ENCODE results near the gene DENND5A. TPM values are rescaled to one million over a fixed set of nuclear protein-coding genes. Genes with fewer than 3 reads are reported as not detected.

DENND5A gene
- polyA plus RNA-seq, 1 experiment: 289 TPM

- POLR2A ChIA-PET: no interaction called here
- H3K27me3 ChIP-seq (ENCODE audit: control insufficient read depth, insufficient read depth, low read length): no peaks in the 10 kb centered on the region
- TF ChIP-seq CTCF (IDR thresholded peaks at IDR 0.05; ENCODE audit: insufficient read depth, low read depth, low read length): no peak
- peaks cover 11% of the 10 kb centered on the region for H3K36me3 ChIP-seq (ENCODE audit: control insufficient read depth, insufficient read depth, low read length)
- no peak for DNase-seq (ENCODE audit: low read depth)
- CTCF ChIA-PET: interaction anchor here (0.6 to 1.0 kb wide), 3 partner anchors 28 to 132 kb away, joined by 3 read pairs; no protein-coding TSS in a partner anchor
- H3K4me3 ChIP-seq (ENCODE audit: low read depth, low read length): no peak overlapping the region
Measured at GRCh38 chr11:9182180-9182871, 82.8 kb downstream of the DENND5A start.

GRCh38 chr11:9180784-9181183 lies 84.4 kb downstream of the DENND5A start:
- DNase-seq (ENCODE audit: low read depth): no peak
- CTCF ChIA-PET: no interaction called here
- Histone ChIP-seq H3K36me3 (ENCODE audit: control insufficient read depth, insufficient read depth, low read length) (peaks cover 10% of the 10 kb centered on the region), H3K27me3 (ENCODE audit: control insufficient read depth, insufficient read depth, low read length) (no peaks in the 10 kb centered on the region), H3K4me3 (ENCODE audit: low read depth, low read length) (no peak overlapping the region)
- POLR2A ChIA-PET: no interaction called here
- TF ChIP-seq CTCF (IDR thresholded peaks at IDR 0.05; ENCODE audit: insufficient read depth, low read depth, low read length): no peak

- Histone ChIP-seq H3K36me3 (ENCODE audit: control insufficient read depth, insufficient read depth, low read length) (peaks cover 10% of the 10 kb centered on the region), H3K27me3 (ENCODE audit: control insufficient read depth, insufficient read depth, low read length) (no peaks in the 10 kb centered on the region), H3K4me3 (ENCODE audit: low read depth, low read length) (no peak overlapping the region)
- no peak for TF ChIP-seq CTCF (IDR thresholded peaks at IDR 0.05; ENCODE audit: insufficient read depth, low read depth, low read length)
- CTCF ChIA-PET: interaction anchor here (0.7 kb wide), 1 partner anchor 86 kb away, joined by 3 read pairs; the partner anchor contains the start of gene DENND5A
- POLR2A ChIA-PET: no interaction called here
- no peak for DNase-seq (ENCODE audit: low read depth)
Measured at GRCh38 chr11:9179141-9179540, 86.0 kb downstream of the DENND5A start.

GRCh38 chr11:9178716-9179115 lies 86.4 kb downstream of the DENND5A start:
- POLR2A ChIA-PET: no interaction called here
- Histone ChIP-seq H3K36me3 (ENCODE audit: control insufficient read depth, insufficient read depth, low read length) (peaks cover 10% of the 10 kb centered on the region), H3K4me3 (ENCODE audit: low read depth, low read length) (no peak overlapping the region), H3K27me3 (ENCODE audit: control insufficient read depth, insufficient read depth, low read length) (no peaks in the 10 kb centered on the region)
- no peak for TF ChIP-seq CTCF (IDR thresholded peaks at IDR 0.05; ENCODE audit: insufficient read depth, low read depth, low read length)
- no peak for DNase-seq (ENCODE audit: low read depth)
- CTCF ChIA-PET: interaction anchor here (0.7 kb wide), 1 partner anchor 87 kb away, joined by 3 read pairs; the partner anchor contains the start of gene DENND5A

- TF ChIP-seq CTCF (IDR thresholded peaks at IDR 0.05; ENCODE audit: insufficient read depth, low read depth, low read length): no peak
- no peaks in the 10 kb centered on the region for H3K27me3 ChIP-seq (ENCODE audit: control insufficient read depth, insufficient read depth, low read length)
- no peak overlapping the region for H3K4me3 ChIP-seq (ENCODE audit: low read depth, low read length)
- H3K36me3 ChIP-seq (ENCODE audit: control insufficient read depth, insufficient read depth, low read length): peaks cover 11% of the 10 kb centered on the region
- CTCF ChIA-PET: interaction anchor here (0.6 to 1.0 kb wide), 4 partner anchors 10 to 83 kb away, joined by 3 to 4 read pairs (median 3); no protein-coding TSS in a partner anchor
- DNase-seq (ENCODE audit: low read depth): no peak
- POLR2A ChIA-PET: no interaction called here
Measured at GRCh38 chr11:9177438-9178091, 87.6 kb downstream of the DENND5A start.

All from BJ (cell line).